SK-N-SH treated with all-trans-retinoic acid at 6 μM for 48 hours (cell line): ENCODE measurements around the gene LTBR.

Experiments
- ARNTL ChIP-seq: fragments of 450-650 bp; formaldehyde crosslinking; IDR thresholded peaks from 2 replicates; pipeline ENCODE4 v1.5.0; 2020; ENCODE audit warnings: low read depth, mild to moderate bottlenecking, moderate library complexity, borderline replicate concordance
- CREB5 ChIP-seq: fragments of 250-450 bp; sonication (Bioruptor Pico); IDR thresholded peaks from 2 replicates; pipeline ENCODE4 v1.5.1; 2020; ENCODE audit warnings: low read depth, mild to moderate bottlenecking, moderate library complexity
- ESRRG ChIP-seq: fragments of 250-450 bp; sonication (Bioruptor Pico); IDR thresholded peaks from 2 replicates; pipeline ENCODE4 v1.6.1; 2021; ENCODE audit warnings: mild to moderate bottlenecking
- GLIS3 ChIP-seq: fragments of 250-450 bp; sonication (Bioruptor Pico); IDR thresholded peaks from 2 replicates; pipeline ENCODE4 v1.5.0; 2020; ENCODE audit warnings: mild to moderate bottlenecking, moderate library complexity
- ISL1 ChIP-seq: fragments of 250-450 bp; sonication (Bioruptor Pico); IDR thresholded peaks from 2 replicates; pipeline ENCODE4 v2.1.2; 2022; ENCODE audit warnings: mild to moderate bottlenecking, moderate library complexity
- OSR1 ChIP-seq: fragments of 250-450 bp; sonication (Bioruptor Pico); IDR thresholded peaks from 2 replicates; pipeline ENCODE4 v1.8.0; 2022; ENCODE audit warnings: moderate library complexity, mild to moderate bottlenecking, inconsistent platforms
- PATZ1 ChIP-seq: fragments of 250-450 bp; sonication (Bioruptor Pico); IDR thresholded peaks from 2 replicates; pipeline ENCODE4 v1.8.0; 2020; ENCODE audit warnings: mild to moderate bottlenecking, moderate library complexity, borderline replicate concordance
- RARB ChIP-seq: fragments of 250-450 bp; sonication (Bioruptor Pico); IDR thresholded peaks from 2 replicates; pipeline ENCODE4 v1.8.0; 2021; ENCODE audit warnings: mild to moderate bottlenecking, moderate library complexity
- TOX ChIP-seq: fragments of 250-450 bp; sonication (Bioruptor Pico); IDR thresholded peaks from 2 replicates; pipeline ENCODE4 v1.8.0; 2021; ENCODE audit warnings: mild to moderate bottlenecking, moderate library complexity, borderline replicate concordance
- ZFP3 ChIP-seq: fragments of 250-450 bp; sonication (Bioruptor Pico); IDR thresholded peaks from 2 replicates; pipeline ENCODE4 v1.5.0; 2020; ENCODE audit warnings: mild to moderate bottlenecking, moderate library complexity
- ZFP30 ChIP-seq: fragments of 450-650 bp; formaldehyde crosslinking; IDR thresholded peaks from 2 replicates; pipeline ENCODE4 v1.5.0; 2022; ENCODE audit warnings: mild to moderate bottlenecking, moderate library complexity
- ZNF8 ChIP-seq: fragments of 450-650 bp; formaldehyde crosslinking; IDR thresholded peaks from 2 replicates; pipeline ENCODE4 v1.5.0; 2020; ENCODE audit warnings: mild to moderate bottlenecking, moderate library complexity

GRCh38 chr12:6363330-6364043 is 20.5 kb upstream of the LTBR start:
- TF ChIP-seq RARB (CRISPR knock-in tag) (no peak), ZFP30 (CRISPR knock-in tag) (no peak), ESRRG (CRISPR knock-in tag) (no peak), OSR1 (CRISPR knock-in tag) (no peak), ARNTL (no peak), ISL1 (no peak), ZFP3 (no peak), PATZ1 (no peak), GLIS3 (no peak), TOX (no peak), CREB5 (CRISPR knock-in tag) (no peak), ZNF8 (CRISPR knock-in tag) (no peak)
